SU-DHL-6 (cell line): ENCODE results near the gene TRIM17.

Experiments
- EZH2phosphoT487 ChIP-seq: fragments of 200-600 bp; sonication (generic), shearing (Covaris generic); conservative IDR thresholded peaks from 2 replicates; pipeline ENCODE4 v1.6.1; 2018; ENCODE audit warnings: mild to moderate bottlenecking, antibody characterized with exemption, low read length, moderate library complexity, mixed read lengths
- TF ChIP-seq, protein P1 (sequence below): fragments of 200-600 bp; sonication (generic); IDR thresholded peaks from one replicate; pipeline ENCODE4 v1.5.1; 2017; ENCODE audit warnings: antibody characterized with exemption, mild to moderate bottlenecking, low read length, moderate library complexity; ENCODE audit not compliant: insufficient read depth, poor library complexity, severe bottlenecking

DNA sequence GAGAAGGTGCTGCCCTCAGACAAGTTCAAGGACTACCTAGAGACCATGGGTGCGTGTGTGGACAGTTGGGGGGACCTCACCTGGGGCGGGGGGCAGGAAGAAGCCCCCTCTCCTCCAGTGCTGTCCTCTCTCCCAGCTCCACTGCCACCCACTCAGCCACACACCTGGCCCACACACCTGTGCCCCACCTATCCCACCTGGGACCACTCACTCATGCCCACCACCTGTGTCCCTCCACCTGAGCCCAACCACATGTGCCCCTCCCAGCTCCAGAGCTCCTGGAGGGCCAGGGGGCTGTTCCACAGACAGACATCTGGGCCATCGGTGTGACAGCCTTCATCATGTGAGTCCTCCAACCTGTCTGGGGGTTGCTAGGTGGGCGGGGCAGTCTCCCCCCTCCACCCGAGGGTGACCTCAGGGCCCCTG lies 39.0 kb downstream of the TRIM17 start:
- TF ChIP-seq, protein P1, sequence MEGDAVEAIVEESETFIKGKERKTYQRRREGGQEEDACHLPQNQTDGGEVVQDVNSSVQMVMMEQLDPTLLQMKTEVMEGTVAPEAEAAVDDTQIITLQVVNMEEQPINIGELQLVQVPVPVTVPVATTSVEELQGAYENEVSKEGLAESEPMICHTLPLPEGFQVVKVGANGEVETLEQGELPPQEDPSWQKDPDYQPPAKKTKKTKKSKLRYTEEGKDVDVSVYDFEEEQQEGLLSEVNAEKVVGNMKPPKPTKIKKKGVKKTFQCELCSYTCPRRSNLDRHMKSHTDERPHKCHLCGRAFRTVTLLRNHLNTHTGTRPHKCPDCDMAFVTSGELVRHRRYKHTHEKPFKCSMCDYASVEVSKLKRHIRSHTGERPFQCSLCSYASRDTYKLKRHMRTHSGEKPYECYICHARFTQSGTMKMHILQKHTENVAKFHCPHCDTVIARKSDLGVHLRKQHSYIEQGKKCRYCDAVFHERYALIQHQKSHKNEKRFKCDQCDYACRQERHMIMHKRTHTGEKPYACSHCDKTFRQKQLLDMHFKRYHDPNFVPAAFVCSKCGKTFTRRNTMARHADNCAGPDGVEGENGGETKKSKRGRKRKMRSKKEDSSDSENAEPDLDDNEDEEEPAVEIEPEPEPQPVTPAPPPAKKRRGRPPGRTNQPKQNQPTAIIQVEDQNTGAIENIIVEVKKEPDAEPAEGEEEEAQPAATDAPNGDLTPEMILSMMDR, result no peak
- TF ChIP-seq EZH2phosphoT487, result no peak
